ENCODE results near the gene ZNF891. TPM values are rescaled to one million over a fixed set of nuclear protein-coding genes. Genes with fewer than 3 reads are reported as not detected.

ZNF891 gene
- total and polyA plus RNA-seq, 2 experiments from 2014 or later: 0.19 to 2.2 TPM

DNA sequence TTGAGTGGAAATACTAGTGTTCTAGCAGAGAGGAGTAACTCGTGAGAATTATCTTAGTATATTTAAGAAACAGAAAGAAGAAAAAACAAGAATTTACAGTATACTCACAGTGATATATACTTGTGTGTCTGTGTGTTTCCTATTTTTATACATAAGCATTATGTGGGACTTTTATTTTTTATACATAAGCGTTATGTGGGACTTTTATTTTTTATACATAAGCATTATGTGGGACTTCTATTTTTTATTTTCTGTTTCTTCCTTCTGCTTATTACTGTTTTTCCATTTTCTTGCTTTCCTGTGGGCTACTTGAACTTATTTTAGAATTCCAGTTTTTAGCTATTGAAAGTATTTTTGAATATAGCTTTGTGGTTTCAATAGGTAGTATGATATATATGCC is 56.2 kb downstream of the ZNF891 start:
- H3K36me3 ChIP-seq (replicated peaks; ENCODE audit: insufficient read depth, low read depth): no peaks in the 10 kb centered on the region
- H3K4me3 ChIP-seq: no peak overlapping the region
- H4K20me1 ChIP-seq (ENCODE audit: insufficient read depth, poor library complexity, severe bottlenecking): no peaks in the 10 kb centered on the region
- no peaks in the 10 kb centered on the region for H3K4me1 ChIP-seq (ENCODE audit: insufficient read depth)
- no peak overlapping the region for H3K4me2 ChIP-seq
- H3K27me3 ChIP-seq: no peaks in the 10 kb centered on the region
- TF ChIP-seq, protein P1, sequence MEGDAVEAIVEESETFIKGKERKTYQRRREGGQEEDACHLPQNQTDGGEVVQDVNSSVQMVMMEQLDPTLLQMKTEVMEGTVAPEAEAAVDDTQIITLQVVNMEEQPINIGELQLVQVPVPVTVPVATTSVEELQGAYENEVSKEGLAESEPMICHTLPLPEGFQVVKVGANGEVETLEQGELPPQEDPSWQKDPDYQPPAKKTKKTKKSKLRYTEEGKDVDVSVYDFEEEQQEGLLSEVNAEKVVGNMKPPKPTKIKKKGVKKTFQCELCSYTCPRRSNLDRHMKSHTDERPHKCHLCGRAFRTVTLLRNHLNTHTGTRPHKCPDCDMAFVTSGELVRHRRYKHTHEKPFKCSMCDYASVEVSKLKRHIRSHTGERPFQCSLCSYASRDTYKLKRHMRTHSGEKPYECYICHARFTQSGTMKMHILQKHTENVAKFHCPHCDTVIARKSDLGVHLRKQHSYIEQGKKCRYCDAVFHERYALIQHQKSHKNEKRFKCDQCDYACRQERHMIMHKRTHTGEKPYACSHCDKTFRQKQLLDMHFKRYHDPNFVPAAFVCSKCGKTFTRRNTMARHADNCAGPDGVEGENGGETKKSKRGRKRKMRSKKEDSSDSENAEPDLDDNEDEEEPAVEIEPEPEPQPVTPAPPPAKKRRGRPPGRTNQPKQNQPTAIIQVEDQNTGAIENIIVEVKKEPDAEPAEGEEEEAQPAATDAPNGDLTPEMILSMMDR (IDR thresholded peaks at IDR 0.05; ENCODE audit: poor library complexity): no peak
- no peak for TF ChIP-seq EZH2phosphoT487 (IDR thresholded peaks at IDR 0.05; ENCODE audit: low read depth, severe bottlenecking, unreplicated experiment)
- no peak for TF ChIP-seq EZH2 (IDR thresholded peaks at IDR 0.05; ENCODE audit: borderline replicate concordance)
- H3K27ac ChIP-seq: no peak overlapping the region
- H3K9me2 ChIP-seq (replicated peaks; ENCODE audit: insufficient read depth): no peaks in the 10 kb centered on the region
- no peak for DNase-seq (ENCODE audit: low spot score)
- WGBS (ENCODE audit: low lambda C conversion rate, missing lambda C conversion rate): 83% methylated on average over 2 of the region's 2 CpGs
- no peaks in the 10 kb centered on the region for H3K79me2 ChIP-seq
- H3K9me3 ChIP-seq (ENCODE audit: low read depth): peaks cover 16% of the 10 kb centered on the region
- no peak overlapping the region for H2AFZ ChIP-seq

DNA sequence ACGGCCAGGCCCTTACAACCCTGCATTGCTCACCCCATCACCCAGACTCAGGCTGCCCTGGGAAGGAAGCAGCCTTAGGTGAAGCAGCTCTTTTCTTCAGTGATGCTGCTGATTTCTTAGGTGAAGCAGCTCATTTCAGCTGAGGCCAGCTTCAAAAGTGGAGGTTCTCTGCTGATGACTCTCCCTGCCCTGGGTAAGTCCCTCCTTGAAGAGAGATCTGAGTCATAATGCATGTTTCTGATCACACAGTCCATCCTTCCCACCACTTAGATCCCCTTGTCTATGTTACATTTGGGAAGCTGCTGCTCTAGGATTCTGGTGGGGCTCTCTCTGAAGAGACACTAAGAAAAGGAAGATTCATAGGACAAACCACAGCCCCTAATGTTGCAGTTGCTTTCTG is 66.5 kb downstream of the ZNF891 start:
- H3K36me3 ChIP-seq (replicated peaks; ENCODE audit: insufficient read depth, low read depth): peaks cover 26% of the 10 kb centered on the region
- H2AFZ ChIP-seq: no peak overlapping the region
- no peaks in the 10 kb centered on the region for H4K20me1 ChIP-seq (ENCODE audit: insufficient read depth, poor library complexity, severe bottlenecking)
- H3K9me2 ChIP-seq (replicated peaks; ENCODE audit: insufficient read depth): no peaks in the 10 kb centered on the region
- no peak for DNase-seq (ENCODE audit: low spot score)
- TF ChIP-seq, protein P1 (IDR thresholded peaks at IDR 0.05; ENCODE audit: poor library complexity): no peak
- no peak for TF ChIP-seq EZH2phosphoT487 (IDR thresholded peaks at IDR 0.05; ENCODE audit: low read depth, severe bottlenecking, unreplicated experiment)
- TF ChIP-seq EZH2 (IDR thresholded peaks at IDR 0.05; ENCODE audit: borderline replicate concordance): no peak
- no peaks in the 10 kb centered on the region for H3K79me2 ChIP-seq
- H3K4me1 ChIP-seq (ENCODE audit: insufficient read depth): no peaks in the 10 kb centered on the region
- H3K27me3 ChIP-seq: no peaks in the 10 kb centered on the region
- H3K9me3 ChIP-seq (ENCODE audit: low read depth): peaks cover 69% of the 10 kb centered on the region
- no peak overlapping the region for H3K27ac ChIP-seq
- no peak overlapping the region for H3K4me2 ChIP-seq
- 94% methylated on average over 1 of the region's 1 CpG for WGBS (ENCODE audit: low lambda C conversion rate, missing lambda C conversion rate)
- no peak overlapping the region for H3K4me3 ChIP-seq

GRCh38 chr12:133061954-133062353 is 68.1 kb downstream of the ZNF891 start:
- H3K27me3 ChIP-seq: no peaks in the 10 kb centered on the region
- WGBS (ENCODE audit: low lambda C conversion rate, missing lambda C conversion rate): 97% methylated on average over 1 of the region's 1 CpG
- peaks cover 85% of the 10 kb centered on the region for H3K9me3 ChIP-seq (ENCODE audit: low read depth)
- H3K4me1 ChIP-seq (ENCODE audit: insufficient read depth): no peaks in the 10 kb centered on the region
- no peak overlapping the region for H2AFZ ChIP-seq
- H4K20me1 ChIP-seq (ENCODE audit: insufficient read depth, poor library complexity, severe bottlenecking): no peaks in the 10 kb centered on the region
- H3K4me2 ChIP-seq: no peak overlapping the region
- DNase-seq (ENCODE audit: low spot score): no peak
- no peak overlapping the region for H3K27ac ChIP-seq
- H3K4me3 ChIP-seq: no peak overlapping the region
- H3K36me3 ChIP-seq (replicated peaks; ENCODE audit: insufficient read depth, low read depth): peaks cover 42% of the 10 kb centered on the region
- no peak for TF ChIP-seq EZH2phosphoT487 (IDR thresholded peaks at IDR 0.05; ENCODE audit: low read depth, severe bottlenecking, unreplicated experiment)
- TF ChIP-seq, protein P1 (IDR thresholded peaks at IDR 0.05; ENCODE audit: poor library complexity): no peak
- no peak for TF ChIP-seq EZH2 (IDR thresholded peaks at IDR 0.05; ENCODE audit: borderline replicate concordance)
- no peaks in the 10 kb centered on the region for H3K9me2 ChIP-seq (replicated peaks; ENCODE audit: insufficient read depth)
- H3K79me2 ChIP-seq: no peaks in the 10 kb centered on the region

All from hepatocyte (in vitro differentiated cells).